IPS-NIHi7 (cell line): Measurements from ENCODE around the gene RTP2.
A peak's percentile ranks its signal among the peaks of the same experiment; 100 is the strongest.

ENCODE experiments used
- DNase-seq: peaks from one replicate; pipeline ENCODE4 v3.0.0; 2012; ENCODE audit warnings: mixed read lengths; ENCODE audit errors: extremely low spot score

RTP2 gene

GRCh38 chr3:187702507-187703033 is at the start of gene RTP2:
RTP2 (minus strand) TSS chr3:187702557; CDS start chr3:187702128, 429 bp downstream.
- DNase-seq, result no peak

- DNase-seq, result no peak
Measured at GRCh38 chr3:187750513-187751123, 48.3 kb upstream of the RTP2 start.

GRCh38 chr3:187750006-187750512 is 47.7 kb upstream of the RTP2 start:
- DNase-seq, result no peak

GRCh38 chr3:187748050-187748481 is 45.7 kb upstream of the RTP2 start:
- DNase-seq, result peak; percentile 73

GRCh38 chr3:187747506-187747905 is 45.1 kb upstream of the RTP2 start:
- DNase-seq, result no peak

GRCh38 chr3:187746442-187747281 is 44.3 kb upstream of the RTP2 start:
- DNase-seq, result no peak

- DNase-seq, result no peak
Measured at GRCh38 chr3:187746059-187746441, 43.7 kb upstream of the RTP2 start.

GRCh38 chr3:187745201-187746058 is 43.1 kb upstream of the RTP2 start, which contains the start of gene BCL6:
BCL6 (minus strand) TSS chr3:187745468; CDS start chr3:187733693, 11,775 bp downstream.
- DNase-seq, result peak; percentile 77

GRCh38 chr3:187744169-187745151 is 42.1 kb upstream of the RTP2 start:
- no peak for DNase-seq

- DNase-seq, result no peak
Measured at GRCh38 chr3:187743195-187744141, 41.1 kb upstream of the RTP2 start.

GRCh38 chr3:187742351-187743171 is 40.2 kb upstream of the RTP2 start:
- DNase-seq, result no peak

- DNase-seq, result no peak
Measured at GRCh38 chr3:187741403-187742350, 39.3 kb upstream of the RTP2 start.

GRCh38 chr3:187740421-187741399 is 38.4 kb upstream of the RTP2 start:
- DNase-seq, result peak; percentile 55

- peak; percentile 64 for DNase-seq
Measured at GRCh38 chr3:187739561-187740332, 37.4 kb upstream of the RTP2 start.

GRCh38 chr3:187739094-187739560 is 36.8 kb upstream of the RTP2 start:
- DNase-seq, result no peak
